KMS-11 (cell line): ENCODE measurements around the gene VASH1.

Experiments used
- H2AFZ ChIP-seq: fragments of 200-600 bp; sonication (generic); 2 replicates; pipeline ENCODE4 v1.6.1; 2016; ENCODE audit warnings: antibody characterized with exemption, mixed run types, low read depth
- H3K27ac ChIP-seq: fragments of 200-600 bp; sonication (generic); 2 replicates; pipeline ENCODE4 v1.6.1; 2016; ENCODE audit warnings: mild to moderate bottlenecking, mixed run types
- H3K27me3 ChIP-seq: fragments of 200-600 bp; sonication (generic); 2 replicates; pipeline ENCODE4 v1.6.1; 2017; ENCODE audit warnings: mild to moderate bottlenecking, low read depth, mixed run types, moderate library complexity; ENCODE audit not compliant: insufficient read depth
- H3K36me3 ChIP-seq: fragments of 200-600 bp; sonication (generic); 2 replicates; pipeline ENCODE4 v1.6.1; 2017; ENCODE audit warnings: mild to moderate bottlenecking, mixed run types; ENCODE audit not compliant: insufficient read depth
- H3K4me1 ChIP-seq: fragments of 200-600 bp; sonication (generic); 2 replicates; pipeline ENCODE4 v1.6.1; 2016; ENCODE audit warnings: mild to moderate bottlenecking, low read depth, mixed run types; ENCODE audit not compliant: poor library complexity, severe bottlenecking
- H3K4me2 ChIP-seq: fragments of 200-600 bp; sonication (generic); 2 replicates; pipeline ENCODE4 v1.7.0; 2016; ENCODE audit warnings: mild to moderate bottlenecking, mixed run types
- H3K4me3 ChIP-seq: fragments of 200-600 bp; sonication (generic); IDR thresholded peaks from 2 replicates; pipeline ENCODE4 v1.6.1; 2017; ENCODE audit warnings: low read depth, low read length, mixed read lengths; ENCODE audit not compliant: insufficient read depth
- H3K79me2 ChIP-seq: fragments of 200-600 bp; sonication (generic); 2 replicates; pipeline ENCODE4 v1.6.1; 2016; ENCODE audit warnings: low read depth, mixed run types; ENCODE audit not compliant: insufficient read depth
- H3K9ac ChIP-seq: fragments of 200-600 bp; sonication (generic); 2 replicates; pipeline ENCODE4 v1.6.1; 2016; ENCODE audit warnings: mild to moderate bottlenecking, mixed run types
- H4K20me1 ChIP-seq: fragments of 200-600 bp; sonication (generic); 2 replicates; pipeline ENCODE4 v1.6.1; 2016; ENCODE audit warnings: mild to moderate bottlenecking, mixed run types; ENCODE audit not compliant: insufficient read depth
- TF ChIP-seq, protein P1 (sequence below): fragments of 200-600 bp; sonication (generic); conservative IDR thresholded peaks from 2 replicates; pipeline ENCODE4 v1.6.1; 2017; ENCODE audit warnings: low read depth, mild to moderate bottlenecking, antibody characterized with exemption, low read length, moderate library complexity, mixed read lengths

VASH1 gene

DNA sequence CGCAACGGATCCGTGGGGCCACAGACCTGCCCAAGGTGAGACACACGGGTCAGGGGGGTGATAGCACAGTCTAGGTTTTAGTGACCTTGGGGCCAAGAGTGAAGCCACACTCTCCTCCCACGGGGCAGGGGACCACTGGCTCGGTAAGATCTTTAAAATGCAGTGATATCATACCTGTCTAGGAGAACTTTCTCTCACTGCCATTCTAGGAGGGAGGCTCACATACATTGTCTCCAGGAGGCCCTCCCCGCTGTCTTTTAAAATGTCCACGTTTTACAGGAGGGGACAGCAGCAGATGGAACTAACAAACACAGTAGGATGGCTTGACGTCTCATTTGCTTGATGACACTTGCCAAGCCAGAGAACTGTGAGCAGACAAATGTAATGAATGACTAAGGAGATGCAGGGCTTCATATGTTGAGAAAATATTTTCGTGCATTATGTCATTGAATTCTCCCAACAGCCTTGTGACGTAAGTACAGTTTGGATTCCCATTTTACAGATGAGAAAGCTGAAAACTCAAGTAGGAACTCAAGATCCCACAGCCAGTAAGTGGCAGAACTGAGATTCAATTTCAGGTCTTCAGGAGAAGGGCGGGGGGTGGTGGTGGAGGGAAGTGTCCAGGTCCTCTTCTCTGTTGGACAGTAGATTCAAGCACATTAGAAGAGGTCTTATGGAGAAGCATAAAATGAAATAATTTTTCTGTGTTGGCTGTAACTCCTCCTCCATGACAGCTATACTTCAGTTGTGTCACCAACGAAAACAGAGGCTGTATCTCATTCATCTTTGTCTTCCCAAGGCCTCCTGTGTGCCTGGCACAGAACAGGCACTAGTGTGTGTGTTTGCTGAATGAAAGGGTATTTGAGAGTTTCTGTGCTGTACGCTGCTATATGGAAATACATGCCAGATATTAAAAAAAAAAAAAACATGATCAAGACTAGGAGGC, 2.1 kb downstream of the VASH1 start:
- H3K79me2 ChIP-seq, result no peaks in the 10 kb centered on the region
- no peak overlapping the region for H3K4me3 ChIP-seq
- no peak overlapping the region for H3K9ac ChIP-seq
- H3K27me3 ChIP-seq, result no peaks in the 10 kb centered on the region; the same call in 1 of the 2 replicates
- no peak overlapping the region for H3K27ac ChIP-seq
- TF ChIP-seq, protein P1, sequence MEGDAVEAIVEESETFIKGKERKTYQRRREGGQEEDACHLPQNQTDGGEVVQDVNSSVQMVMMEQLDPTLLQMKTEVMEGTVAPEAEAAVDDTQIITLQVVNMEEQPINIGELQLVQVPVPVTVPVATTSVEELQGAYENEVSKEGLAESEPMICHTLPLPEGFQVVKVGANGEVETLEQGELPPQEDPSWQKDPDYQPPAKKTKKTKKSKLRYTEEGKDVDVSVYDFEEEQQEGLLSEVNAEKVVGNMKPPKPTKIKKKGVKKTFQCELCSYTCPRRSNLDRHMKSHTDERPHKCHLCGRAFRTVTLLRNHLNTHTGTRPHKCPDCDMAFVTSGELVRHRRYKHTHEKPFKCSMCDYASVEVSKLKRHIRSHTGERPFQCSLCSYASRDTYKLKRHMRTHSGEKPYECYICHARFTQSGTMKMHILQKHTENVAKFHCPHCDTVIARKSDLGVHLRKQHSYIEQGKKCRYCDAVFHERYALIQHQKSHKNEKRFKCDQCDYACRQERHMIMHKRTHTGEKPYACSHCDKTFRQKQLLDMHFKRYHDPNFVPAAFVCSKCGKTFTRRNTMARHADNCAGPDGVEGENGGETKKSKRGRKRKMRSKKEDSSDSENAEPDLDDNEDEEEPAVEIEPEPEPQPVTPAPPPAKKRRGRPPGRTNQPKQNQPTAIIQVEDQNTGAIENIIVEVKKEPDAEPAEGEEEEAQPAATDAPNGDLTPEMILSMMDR, result no peak
- no peaks in the 10 kb centered on the region for H3K36me3 ChIP-seq
- H3K4me2 ChIP-seq, result no peak overlapping the region
- no peak overlapping the region for H2AFZ ChIP-seq
- no peaks in the 10 kb centered on the region for H4K20me1 ChIP-seq
- H3K4me1 ChIP-seq, result no peaks in the 10 kb centered on the region

DNA sequence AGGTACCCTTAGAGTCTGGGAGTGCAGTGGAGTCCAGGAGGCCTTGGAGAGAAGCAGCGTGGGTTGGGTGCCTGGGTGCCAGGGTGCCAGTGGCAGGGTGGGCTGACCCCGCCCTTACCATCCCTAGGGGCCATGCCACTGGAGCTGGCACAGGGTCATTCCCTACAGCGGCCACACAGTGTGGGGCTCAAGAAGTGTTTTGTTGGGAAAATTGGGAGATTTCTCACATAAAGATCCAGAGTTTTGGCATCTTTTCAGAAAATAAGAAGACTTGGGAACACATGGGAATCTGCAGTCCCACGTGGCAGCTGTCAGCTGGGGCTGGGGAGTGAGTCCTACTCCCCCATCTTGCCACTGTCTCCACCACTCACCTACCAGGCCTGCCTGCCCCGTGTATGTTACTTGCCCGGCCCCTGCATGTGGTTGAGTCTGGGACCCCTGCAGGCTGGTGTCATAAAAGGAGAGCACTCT, 4.2 kb downstream of the VASH1 start:
- no peaks in the 10 kb centered on the region for H3K36me3 ChIP-seq
- no peak overlapping the region for H3K27ac ChIP-seq
- no peaks in the 10 kb centered on the region; the same call in 1 of the 2 replicates for H3K27me3 ChIP-seq
- no peak overlapping the region for H3K9ac ChIP-seq
- TF ChIP-seq, protein P1, result no peak
- no peaks in the 10 kb centered on the region for H4K20me1 ChIP-seq
- no peaks in the 10 kb centered on the region for H3K4me1 ChIP-seq
- H3K4me3 ChIP-seq, result no peak overlapping the region
- no peaks in the 10 kb centered on the region for H3K79me2 ChIP-seq
- no peak overlapping the region for H2AFZ ChIP-seq
- H3K4me2 ChIP-seq, result no peak overlapping the region

DNA sequence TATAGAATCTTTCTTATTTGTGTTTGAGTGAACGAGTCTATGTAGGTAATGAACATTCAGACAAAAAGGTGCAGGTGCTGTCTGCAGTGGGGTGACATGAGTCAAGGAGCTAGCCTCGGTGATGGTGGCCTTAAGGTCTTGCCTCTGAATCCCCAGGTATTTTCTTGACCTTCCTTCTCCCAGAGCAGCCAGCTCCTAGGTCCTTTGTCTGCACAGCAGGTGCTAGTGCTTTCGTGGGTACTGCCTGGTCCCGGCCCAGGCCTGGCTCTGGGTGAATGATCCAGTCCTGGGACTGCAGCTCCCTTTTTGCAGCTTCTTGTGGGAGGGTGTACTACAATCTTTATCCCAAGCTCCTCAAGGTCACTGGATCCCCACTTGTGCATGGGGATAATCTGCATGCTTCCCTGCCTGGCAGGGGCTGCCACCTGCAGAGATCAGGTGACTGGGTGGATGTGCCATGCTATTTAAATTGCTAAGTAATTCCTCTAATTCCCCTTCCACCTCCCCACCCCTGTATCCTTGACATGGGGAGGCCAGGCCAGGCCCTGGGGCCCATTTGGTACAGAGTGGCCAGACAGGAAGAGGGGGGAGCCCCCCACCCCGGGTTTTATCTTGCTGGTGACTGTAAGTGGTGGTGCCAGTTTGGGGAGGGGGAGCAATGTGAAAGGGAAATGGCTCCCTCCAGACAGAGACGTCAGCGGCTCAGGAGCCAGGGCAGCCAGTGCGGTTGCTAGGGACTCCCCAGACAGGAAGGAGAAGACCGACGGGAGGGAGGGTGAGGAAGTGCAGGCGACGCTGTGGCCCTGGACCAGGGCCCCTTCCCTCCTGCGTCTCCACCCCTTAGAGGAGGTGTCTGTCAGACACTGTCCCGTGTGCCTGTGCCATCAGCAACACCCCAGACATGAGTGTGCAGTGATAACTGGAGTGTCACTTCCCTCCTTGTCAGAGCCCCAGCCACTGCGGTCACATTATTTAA, 6.7 kb downstream of the VASH1 start:
- Histone ChIP-seq H4K20me1 (no peaks in the 10 kb centered on the region), H3K27ac (no peak overlapping the region), H3K36me3 (no peaks in the 10 kb centered on the region), H3K4me3 (no peak overlapping the region), H2AFZ (no peak overlapping the region), H3K27me3 (no peaks in the 10 kb centered on the region), H3K9ac (no peak overlapping the region), H3K4me1 (no peaks in the 10 kb centered on the region), H3K4me2 (no peak overlapping the region), H3K79me2 (no peaks in the 10 kb centered on the region)
- TF ChIP-seq, protein P1, result no peak

DNA sequence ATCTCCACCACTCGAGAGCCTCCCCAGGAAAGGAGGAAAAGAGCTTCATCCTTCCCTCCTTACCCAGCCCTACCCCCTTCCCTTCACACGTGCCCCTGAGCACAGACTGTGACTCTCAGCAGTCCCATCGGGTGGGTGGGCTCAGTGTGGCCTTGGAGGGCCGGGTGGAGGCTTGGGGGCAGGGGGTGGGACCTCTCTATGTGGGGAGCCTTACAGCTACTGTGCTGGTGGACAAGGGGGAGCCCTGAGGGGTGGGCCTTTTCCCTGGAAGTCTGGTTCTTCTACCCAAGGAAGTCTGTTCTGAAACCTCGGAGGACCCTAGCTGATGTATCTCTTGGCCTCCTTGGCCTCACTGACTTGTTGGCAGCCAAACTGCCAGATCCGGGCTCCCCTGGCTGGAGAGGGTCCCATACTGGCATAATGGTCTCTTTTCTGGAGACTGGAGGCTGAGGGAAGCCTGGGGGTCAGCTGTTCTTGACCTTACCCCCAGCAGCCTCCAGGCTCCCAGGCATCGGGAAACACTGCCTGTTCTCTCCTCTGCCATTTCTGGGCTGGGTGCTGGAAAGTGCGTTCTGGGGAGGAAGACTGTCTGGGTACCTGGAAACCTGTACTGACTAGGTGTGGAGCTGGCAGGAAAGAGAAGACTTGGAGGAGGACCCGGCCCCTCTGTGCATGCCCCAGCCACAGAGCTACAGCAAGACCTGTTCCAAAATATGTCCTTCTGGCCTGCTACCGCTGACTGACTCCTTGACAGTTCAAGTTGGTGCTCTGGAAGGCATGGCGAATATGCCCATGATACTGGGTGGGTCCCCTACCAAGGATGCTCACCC, 7.6 kb downstream of the VASH1 start:
- Histone ChIP-seq H3K4me1 (no peaks in the 10 kb centered on the region), H3K27me3 (no peaks in the 10 kb centered on the region), H3K4me3 (no peak overlapping the region), H3K27ac (no peak overlapping the region), H3K9ac (no peak overlapping the region), H3K79me2 (no peaks in the 10 kb centered on the region), H3K4me2 (no peak overlapping the region), H2AFZ (no peak overlapping the region), H4K20me1 (no peaks in the 10 kb centered on the region), H3K36me3 (no peaks in the 10 kb centered on the region)
- TF ChIP-seq, protein P1, result no peak
